Fibroblast of skin of left quadriceps (primary cell): ENCODE results near the gene MEGF10.

Experiments
- DNase-seq, 2 experiments: peaks; one replicate each; pipeline ENCODE4 v3.0.0-alpha.2; 2013; ENCODE audit warnings: low read depth in 2 of 2

The MEGF10 gene

DNA sequence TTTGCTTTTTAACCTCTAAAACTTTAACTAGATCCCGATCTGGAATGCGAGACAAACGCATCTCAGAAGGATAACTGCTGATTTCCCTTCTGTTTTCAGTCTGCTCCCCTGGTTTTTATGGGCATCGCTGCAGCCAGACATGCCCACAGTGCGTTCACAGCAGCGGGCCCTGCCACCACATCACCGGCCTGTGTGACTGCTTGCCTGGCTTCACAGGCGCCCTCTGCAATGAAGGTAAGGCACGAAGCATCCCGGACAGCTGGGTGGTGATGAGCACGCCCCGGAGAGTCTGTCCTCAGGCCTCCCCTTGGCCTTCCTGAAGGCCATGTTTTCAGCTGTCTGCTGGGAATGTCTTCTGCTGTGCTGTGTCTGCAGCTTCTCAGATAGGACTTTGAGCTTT is 144.0 kb downstream of the MEGF10 start:
- DNase-seq = no peak

DNA sequence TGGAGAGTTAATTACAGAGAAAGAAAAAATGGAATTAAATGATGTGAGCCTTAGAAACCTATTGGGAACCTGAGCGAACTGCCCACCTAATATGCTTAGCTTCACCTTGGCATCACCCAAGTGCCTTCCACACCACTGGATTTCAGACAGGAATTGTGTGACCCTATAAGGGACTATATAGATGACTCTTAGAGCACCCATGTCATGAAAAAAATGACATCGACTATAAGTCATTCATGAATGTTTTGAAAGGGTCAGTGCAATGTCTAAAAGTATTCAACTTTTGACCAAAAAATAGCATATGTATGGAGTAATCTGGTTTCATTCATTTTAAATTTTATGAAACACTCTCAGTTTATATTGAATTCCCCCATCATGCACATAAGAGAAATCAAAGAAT is 145.2 kb downstream of the MEGF10 start:
- DNase-seq = no peak

DNA sequence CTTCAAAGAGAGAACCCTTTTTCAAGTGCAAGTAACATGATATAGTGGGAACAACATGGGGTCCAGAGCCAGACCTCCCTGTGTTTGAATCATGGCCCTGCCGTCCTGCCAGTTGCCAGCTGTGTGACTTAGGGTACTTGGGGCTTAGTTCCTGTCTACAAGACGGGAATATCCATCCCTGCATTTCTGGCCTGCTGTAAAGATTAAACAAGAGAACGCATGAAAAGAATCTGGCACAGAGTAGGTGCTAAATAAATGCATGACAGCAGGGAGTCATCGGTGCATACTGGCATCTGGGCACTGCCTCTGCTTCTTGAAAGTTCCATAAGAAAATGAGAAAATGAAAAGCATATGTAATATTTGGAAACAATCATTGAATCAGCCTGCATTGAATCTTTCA is 149.0 kb downstream of the MEGF10 start:
- no peak for DNase-seq

DNA sequence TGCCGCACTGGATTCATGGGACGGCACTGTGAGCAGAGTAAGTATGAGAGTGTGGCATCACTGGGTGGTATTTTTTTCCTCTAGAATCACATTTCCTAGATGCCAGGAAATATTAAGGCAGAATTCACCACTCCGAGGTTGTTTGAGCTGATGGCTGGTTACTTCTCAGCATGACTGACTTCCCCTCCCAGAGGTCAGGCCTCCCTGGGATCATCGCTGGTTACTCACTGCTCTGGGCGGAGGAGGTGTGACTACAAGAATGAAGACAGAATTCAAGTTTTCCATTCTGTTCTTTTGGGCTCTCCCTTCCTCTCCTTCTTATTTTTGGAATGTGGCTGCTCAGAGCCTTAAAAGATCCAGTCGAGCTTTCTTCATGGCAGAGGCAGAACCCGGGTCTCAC is 150.2 kb downstream of the MEGF10 start:
- no peak for DNase-seq

DNA sequence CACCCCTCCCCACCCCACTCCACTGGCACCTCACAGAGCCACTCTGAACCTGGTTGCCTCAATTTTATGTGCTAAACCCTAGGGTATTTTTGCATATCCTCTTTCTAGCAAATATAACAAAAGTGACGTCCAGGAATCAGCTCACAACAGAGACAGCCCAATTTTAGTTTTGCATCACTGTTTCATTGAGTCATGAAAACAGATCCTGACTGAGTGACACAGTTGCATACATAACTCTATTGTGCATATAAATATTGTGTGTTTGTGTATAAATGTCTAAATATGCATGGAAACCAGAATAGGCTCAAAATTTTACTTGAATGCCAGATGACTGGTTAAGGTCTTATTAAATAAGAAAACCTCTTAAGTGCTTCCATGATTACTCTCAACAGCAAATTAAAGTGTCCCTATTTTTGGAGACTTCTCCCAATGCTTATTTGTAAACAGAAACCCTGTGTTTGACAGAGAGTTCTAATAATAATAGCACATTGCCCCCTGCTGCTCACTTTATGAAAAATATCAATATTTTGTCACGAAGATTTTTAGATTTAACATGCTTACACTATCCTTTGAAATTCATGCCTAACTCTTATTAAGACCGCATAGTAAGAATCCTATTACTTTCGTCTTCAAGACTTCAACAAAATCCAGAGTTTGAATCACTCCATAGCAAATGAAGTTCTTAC is 151.3 kb downstream of the MEGF10 start:
- no peak for DNase-seq

DNA sequence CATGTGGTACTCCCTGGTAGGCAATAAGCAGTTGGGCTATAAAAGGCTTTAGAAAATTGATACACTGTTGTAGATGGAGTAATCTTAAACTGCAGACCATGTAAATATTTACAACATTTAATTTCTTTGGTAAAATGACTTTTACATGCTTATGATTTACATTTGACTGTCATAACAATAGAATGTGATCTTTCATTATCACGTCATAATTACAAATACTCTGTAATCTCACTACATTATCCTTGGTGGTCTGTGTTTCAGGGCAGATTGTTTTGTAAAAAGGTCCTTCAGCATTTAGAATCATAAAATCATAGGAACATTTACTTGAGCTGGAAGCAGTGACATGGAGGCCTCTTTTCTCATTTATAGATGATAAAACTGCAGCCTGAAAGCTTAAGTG is 153.6 kb downstream of the MEGF10 start:
- no peak for DNase-seq

DNA sequence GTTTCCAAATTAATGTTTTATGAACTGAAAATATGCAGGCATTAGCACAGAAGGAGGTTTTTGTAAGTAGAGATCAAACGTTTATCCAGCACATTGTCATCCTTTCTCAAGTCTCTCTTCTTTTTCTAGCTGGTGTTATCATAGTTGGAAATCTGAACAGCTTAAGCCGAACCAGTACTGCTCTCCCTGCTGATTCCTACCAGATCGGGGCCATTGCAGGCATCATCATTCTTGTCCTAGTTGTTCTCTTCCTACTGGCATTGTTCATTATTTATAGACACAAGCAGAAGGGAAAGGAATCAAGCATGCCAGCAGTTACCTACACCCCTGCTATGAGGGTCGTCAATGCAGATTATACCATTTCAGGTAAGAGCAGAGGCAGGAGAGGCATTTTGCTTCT is 154.7 kb downstream of the MEGF10 start:
- DNase-seq = no peak

DNA sequence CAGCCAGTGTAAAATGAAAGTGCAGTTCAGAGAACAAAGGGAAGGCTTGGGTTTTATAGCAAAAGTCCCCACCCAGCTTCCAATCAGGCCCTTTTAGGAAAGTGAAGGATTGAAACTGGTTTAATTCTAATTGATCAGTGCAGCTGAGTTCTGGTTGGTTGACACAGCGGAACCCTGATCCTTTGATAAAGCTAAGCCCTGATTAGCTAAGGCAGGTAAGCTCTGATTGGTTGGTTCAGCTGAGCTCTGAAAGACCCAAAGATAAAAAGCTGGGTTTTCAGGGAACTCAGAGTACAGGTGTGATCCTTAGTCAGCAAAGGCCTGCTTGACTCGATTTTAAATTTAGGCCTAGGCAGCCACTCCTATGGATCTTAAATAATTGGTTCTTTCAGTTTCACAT is 156.0 kb downstream of the MEGF10 start:
- DNase-seq = no peak

DNA sequence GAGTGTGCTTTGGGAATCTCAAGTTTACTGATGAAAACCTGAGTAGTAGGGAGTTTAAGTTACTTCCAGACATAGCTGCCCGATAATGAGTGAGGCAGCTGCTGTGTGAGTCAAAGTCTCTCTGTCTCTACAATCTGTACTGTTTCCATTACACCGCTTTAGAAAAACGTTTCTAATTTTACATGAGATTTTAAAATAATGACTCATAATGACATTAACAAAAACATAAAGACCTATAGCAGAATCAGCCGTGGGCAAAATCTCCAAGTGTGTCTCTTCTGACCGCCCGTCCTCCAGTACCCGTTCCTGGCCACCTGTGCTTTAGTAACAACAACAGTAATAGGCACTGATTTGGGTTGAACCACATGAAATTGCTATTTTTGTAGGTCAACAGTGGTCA is 157.2 kb downstream of the MEGF10 start:
- peak; percentile 11 to 12 for DNase-seq

DNA sequence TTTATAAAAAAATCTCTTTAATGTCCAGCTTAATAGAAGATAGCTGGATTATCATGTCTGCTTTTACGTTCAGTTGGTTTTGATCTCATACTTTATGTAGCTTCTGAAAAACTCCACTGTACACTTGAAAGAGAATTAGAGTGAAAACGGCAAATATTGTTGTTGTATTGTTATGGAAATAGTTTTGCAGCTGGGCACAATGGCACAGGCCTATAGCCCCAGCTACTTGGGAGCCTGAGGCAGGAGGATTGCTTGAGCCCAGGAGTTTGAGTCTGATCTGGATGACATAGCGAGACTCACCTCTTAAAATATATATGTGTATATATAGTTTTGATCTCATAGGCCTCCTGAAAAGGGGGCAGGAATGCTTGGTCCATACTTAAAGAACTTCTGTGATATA is 159.4 kb downstream of the MEGF10 start:
- no peak for DNase-seq

DNA sequence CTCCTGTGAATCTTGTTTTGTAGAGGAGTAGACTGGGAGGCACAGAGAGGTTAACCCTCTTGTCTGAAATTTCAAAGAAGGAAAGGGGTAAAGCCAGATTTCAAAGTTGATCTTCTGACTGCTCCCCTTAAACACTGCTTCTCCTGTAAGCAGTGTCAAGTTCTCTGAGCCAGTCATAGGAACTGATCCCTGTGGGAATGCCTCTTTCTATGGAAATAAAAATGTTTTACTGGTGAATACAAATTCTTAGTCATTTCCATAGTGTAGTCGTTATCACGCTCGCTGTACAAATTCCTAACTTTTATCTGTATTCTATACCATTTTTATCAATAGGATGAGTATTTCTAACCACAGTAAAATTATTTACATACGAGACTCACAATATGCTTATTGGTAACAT is 160.5 kb downstream of the MEGF10 start:
- no peak for DNase-seq

DNA sequence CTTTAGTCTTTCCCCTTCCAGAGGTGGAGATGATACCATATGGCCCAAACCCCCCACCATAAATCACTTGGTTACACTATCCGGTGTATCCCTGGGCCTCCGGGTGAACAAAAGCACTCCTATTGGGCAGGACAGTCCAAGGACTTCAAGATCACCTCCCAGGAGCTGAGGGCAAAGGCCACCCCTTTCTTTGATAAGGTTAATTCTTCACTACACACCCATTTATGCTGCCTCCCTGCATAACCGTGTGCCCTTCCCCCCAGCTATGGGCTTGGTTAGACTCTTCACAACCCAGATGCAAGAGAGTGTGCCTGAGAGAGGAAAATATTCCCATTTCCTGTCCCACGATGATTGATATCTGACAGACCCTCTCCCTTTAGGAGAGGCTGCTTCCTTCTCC is 162.0 kb downstream of the MEGF10 start:
- DNase-seq = no peak

DNA sequence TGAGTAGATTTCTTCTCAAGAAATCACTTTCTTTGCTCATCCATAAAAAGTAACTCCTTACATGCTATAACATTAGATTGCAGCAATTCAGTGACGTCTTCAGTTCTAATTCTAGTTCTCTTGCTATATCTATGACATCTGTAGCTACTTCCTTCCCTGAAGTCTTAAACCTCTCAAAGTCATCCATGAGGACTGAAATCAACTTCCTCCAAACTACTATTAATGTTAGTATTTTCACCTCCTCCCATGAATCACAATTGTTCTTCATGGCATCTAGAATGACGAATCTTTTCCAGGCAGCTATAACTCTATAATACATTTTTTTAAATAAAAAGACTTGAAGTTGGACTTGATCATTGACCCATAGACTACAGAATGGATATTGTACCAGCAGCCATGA is 180.6 kb downstream of the MEGF10 start:
- DNase-seq = no peak

DNA sequence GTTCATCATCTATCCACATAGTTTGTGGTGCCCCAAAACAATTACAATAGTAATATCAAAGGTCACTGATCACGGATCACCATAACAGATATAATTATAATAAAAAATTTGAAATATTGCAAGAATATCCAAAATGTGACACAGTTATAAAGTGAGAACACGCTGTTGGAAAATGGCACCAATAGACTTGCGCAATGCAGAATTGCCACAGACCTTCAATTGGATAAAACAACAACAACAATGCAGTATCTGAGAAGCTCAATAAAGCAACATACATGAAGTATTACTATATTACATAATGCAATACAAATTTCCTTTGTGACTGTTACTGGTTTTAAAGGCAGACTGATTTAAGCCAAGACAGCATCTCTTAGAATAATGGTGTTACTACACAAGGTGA is 182.1 kb downstream of the MEGF10 start:
- DNase-seq = no peak

DNA sequence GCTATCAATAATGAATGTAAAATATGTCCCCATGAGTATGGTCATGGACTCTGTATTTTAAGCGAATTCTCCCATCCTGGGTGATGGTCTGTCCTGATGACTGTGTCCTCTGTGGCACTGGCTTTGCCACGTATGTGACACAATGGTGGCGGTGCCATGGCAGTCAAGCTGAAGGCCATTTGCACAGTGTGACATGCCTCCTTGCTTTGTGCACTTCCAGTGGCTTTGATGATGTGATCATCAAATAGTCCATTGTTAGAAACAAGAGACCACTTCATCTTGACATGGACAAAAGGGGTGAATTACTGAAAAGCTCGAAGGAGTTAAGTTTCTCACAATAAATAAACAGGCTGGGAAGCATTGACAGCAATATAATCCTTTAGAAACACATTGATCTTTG is 195.9 kb downstream of the MEGF10 start:
- no peak for DNase-seq

DNA sequence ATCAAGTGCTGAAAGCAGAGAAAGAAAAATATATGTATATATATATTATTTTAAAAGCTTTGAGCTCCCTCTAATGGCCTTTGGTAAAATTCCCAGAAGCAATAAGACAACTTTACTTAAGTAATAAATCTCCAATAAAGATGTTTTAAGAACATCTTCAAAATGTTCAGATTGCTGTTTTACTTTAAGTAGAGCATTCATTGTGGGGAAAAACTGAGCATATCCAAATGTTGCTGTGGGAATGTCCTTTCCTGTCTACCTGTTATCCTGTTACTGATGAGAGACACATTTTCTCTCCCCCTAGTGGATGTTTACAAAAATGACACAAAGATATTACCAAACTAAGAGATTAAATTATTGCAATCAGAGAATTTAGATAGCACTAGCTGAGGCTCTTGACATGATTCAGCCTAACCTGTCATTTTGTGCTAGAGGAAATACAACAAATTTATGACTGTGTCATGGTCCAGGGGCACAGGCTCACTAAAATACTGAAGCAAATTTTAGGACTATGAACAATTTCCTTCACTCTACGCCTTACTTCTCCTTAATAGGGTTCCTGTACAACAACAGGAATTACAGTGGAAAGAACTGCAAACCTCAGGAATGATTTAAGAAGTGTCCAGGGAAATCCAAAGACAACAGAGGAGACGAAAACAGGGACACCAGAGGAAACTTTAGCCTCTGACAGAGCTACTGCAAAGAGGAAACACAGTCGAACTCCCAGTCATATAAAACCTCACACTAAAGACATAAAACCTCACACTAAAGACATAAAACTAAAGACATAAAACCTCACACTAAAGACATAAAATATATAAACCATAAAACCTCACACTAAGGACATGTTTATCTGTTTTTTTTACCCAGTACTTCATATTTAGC is 202.5 kb downstream of the MEGF10 start:
- peak; percentile 20 to 28 for DNase-seq

DNA sequence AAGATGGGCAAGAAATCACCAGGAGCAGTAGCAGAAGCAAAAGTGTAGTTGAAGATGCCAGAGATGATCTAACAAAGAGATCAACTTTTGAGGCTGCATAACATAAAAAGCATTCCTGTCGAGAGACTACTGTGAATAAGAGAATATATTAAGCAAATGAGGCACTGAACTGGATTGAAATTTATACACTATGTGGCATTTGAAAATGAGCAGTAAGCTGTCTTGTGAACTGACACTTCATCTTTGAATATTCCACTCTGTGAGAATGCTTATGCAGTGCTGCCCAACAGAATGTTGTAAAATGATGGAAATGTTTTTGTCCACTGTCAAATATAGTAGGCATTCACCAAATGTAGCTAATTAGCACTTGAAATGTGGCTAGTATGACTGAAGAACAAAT is 208.0 kb downstream of the MEGF10 start:
- DNase-seq = no peak

DNA sequence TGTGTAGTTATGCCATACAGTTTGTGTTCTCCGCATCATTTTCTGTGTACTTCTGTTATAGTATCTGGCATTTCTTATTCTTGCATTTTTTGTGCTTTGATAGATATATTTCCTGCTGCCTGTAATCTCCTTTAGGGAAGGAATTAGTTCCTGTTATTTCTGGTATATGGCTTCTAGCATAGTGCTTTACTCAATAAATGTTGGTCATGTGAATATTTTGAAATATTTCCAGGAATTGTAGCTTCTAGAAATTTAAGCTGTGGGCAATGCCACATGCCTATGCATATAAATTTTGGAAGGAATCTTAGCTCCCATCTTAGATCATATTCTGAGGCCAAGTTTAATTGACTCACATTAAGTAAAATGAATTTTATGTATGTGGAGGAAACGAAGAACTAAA is 215.3 kb downstream of the MEGF10 start:
- DNase-seq = no peak

DNA sequence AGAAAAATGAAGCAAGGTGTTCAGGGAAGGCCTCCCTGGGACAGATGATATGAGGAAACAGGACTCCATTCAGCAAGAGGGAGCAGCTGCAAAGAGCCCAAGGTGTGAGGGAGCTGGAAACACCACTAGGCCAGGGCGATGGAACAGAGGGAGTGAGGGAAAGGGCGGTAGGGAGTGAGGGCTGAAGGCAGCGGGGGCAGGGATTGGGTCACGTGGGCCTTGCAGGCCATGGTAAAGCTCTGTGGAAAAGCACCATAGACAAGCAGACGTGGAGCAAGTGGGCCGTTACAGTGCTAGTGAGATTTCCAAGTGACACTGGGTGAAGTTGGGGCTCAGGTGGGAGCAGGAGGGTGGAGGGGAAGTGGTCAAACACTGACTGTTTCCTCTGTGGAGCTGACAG is 216.0 kb downstream of the MEGF10 start:
- DNase-seq = no peak

DNA sequence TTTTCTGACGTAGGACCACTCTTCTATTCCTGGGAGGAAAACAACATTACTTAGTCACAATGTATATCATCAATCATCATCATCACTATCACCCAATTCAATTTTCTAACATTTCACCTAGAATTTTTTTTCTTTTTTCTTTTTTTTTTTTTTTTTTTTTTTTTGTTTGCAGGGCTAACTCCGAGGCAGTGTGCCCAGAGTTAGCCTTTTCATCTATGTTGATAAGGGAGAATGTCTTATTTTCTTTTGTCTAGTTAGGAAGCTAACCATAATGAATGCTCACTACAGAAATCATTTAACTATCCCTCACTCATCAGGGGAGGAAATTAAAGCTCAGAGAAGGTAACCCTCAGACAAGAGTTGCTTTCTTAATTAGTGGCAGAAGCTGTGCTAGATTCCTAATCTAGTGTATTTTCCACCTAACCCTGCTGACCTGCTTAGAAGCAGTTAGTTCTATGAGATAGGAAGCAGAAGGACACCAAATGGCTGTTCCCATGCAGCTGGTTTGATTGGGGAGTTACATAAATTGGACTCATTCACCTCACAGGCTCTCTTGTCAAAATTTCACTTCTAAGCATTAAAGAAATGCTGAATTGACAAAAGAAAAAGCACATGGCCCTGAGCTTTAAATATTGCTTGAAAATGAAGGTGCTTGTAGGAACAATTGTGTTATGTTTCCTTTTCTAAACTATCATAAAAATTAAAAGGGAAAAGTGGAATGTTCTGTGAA is 218.2 kb downstream of the MEGF10 start:
- DNase-seq = no peak
